Pancreas (tissue), 10 donors: ENCODE results near the gene EXOC1. TPM values are rescaled to one million over a fixed set of nuclear protein-coding genes. Genes with fewer than 3 reads are reported as not detected.
A peak's percentile ranks its signal among the peaks of the same experiment; 100 is the strongest.

Experiments used
- ATAC-seq, 4 donors: fragments of 200-7000 bp; cut with Tn5 transposase; one replicate each; pipeline versions ENCODE4 v1.8.0 to v1.9.1; 2020; ENCODE audit warnings: mild to moderate bottlenecking in 4 of 4, moderate library complexity in 4 of 4
- DNase-seq, 6 donors: peaks; one replicate each; pipeline ENCODE4 v3.0.0-alpha.2; 2020
- FAIRE-seq: peaks from 2 replicates; lab custom pipeline; 2012; peaks lifted over from hg19 to GRCh38; lab: Jason Lieb, UNC
- H3K27ac ChIP-seq, 4 donors: fragments of 200-600 bp; sonication (generic); 1 replicate in 3 of 4; 2 replicates in 1 of 4; pipeline versions ENCODE4 v1.5.0 to v1.8.0; 2020
- H3K27me3 ChIP-seq, 4 donors: fragments of 200-600 bp; one replicate each; pipeline ENCODE4 v1.8.0; 2021
- H3K36me3 ChIP-seq, 3 donors: fragments of 200-600 bp; sonication (generic) in 1 of 3; one replicate each; pipeline versions ENCODE4 v1.5.0 to v1.8.0; 2020 to 2021
- H3K4me1 ChIP-seq, 3 donors: fragments of 200-600 bp; one replicate each; pipeline ENCODE4 v1.8.0; 2021
- H3K4me3 ChIP-seq, 4 donors: fragments of 200-600 bp; sonication (generic) in 2 of 4; one replicate each; pipeline versions ENCODE4 v1.5.0 to v1.8.0; 2020 to 2021
- H3K9me3 ChIP-seq, 4 donors: fragments of 200-600 bp; one replicate each; pipeline ENCODE4 v1.8.0; 2021
- WGBS, 2 donors: extraction: QIAGEN DNeasy Blood & Tissue Kit; methylation state at CpG; one replicate each; pipeline ENCODE4 v1.1.7; 2013; 5-methylcytosine and 5-hydroxymethylcytosine counted together
- intact Hi-C, 3 donors: fragments of 100-400 bp; cut with DNase I; formaldehyde crosslinking; loops; one replicate each; pipeline versions ENCODE4 v1.11.1 to v1.14.2; 2022
- polyA plus RNA-seq, 2 donors: library from polyadenylated mRNA; stranded (reverse); fragments of 200-250 nt; gene quantifications; one replicate each; pipeline ENCODE4 v1.2.3, GENCODE V29; 2013
- total RNA-seq, 6 donors: library from RNA; stranded (reverse); fragmentation: NEBNext Ultra II Directional in 4 of 6; extraction: Animal tissue kit (Norgen Biotek cat#: 25700) in 4 of 6; gene quantifications; one replicate each; pipeline versions ENCODE4 v1.2.1 to v1.2.4, GENCODE V29; 2021 to 2023
- TF ChIP-seq, protein P1 (sequence below), 4 donors: fragments of 200-600 bp; sonication (generic) in 3 of 4; IDR thresholded peaks; one replicate each; pipeline versions ENCODE4 v1.5.0 to v1.8.0; 2021; ENCODE audit warnings: antibody characterized with exemption in 4 of 4
- donor health status: healthy with polysubstance abuse.
- donor health status: DM: no; HTN: no; CAD: no; lungs with moderate emphysema.
- donor health status: DM: no; HTN: no; CAD: no.
- donor health status: control.
- donor health status: control.
- donor health status: Bipolar disorder and iron deficiency.
- donor health status: DM: yes; HTN: yes; CAD: no.
- donor health status: DM: no; HTN: no; CAD: no.
- donor health status: DM: no; HTN: no; CAD: no.
- donor health status: DM: yes; HTN: yes; CAD: no.

Gene EXOC1
- total and polyA plus RNA-seq, 8 donors, result 8.2 to 21.7 (median 11.0) TPM

- H3K27ac ChIP-seq, result no peak overlapping the region
- H3K4me1 ChIP-seq, result no peaks in the 10 kb centered on the region
- intact Hi-C loops, result no loop called here
- H3K27me3 ChIP-seq, result no peaks in the 10 kb centered on the region
- 79 to 81% methylated on average over 1 of the region's 1 CpG for WGBS, 2 donors
- DNase-seq, result no peak
- ATAC-seq, result no peak
- H3K9me3 ChIP-seq, result no peaks in the 10 kb centered on the region
- H3K4me3 ChIP-seq, result no peak overlapping the region
- FAIRE-seq, result no peak
- H3K36me3 ChIP-seq, result no peaks in the 10 kb centered on the region
- TF ChIP-seq, protein P1, sequence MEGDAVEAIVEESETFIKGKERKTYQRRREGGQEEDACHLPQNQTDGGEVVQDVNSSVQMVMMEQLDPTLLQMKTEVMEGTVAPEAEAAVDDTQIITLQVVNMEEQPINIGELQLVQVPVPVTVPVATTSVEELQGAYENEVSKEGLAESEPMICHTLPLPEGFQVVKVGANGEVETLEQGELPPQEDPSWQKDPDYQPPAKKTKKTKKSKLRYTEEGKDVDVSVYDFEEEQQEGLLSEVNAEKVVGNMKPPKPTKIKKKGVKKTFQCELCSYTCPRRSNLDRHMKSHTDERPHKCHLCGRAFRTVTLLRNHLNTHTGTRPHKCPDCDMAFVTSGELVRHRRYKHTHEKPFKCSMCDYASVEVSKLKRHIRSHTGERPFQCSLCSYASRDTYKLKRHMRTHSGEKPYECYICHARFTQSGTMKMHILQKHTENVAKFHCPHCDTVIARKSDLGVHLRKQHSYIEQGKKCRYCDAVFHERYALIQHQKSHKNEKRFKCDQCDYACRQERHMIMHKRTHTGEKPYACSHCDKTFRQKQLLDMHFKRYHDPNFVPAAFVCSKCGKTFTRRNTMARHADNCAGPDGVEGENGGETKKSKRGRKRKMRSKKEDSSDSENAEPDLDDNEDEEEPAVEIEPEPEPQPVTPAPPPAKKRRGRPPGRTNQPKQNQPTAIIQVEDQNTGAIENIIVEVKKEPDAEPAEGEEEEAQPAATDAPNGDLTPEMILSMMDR (IDR thresholded peaks at IDR 0.05), result no peak
Measured at GRCh38 chr4:55938481-55938880, 85.0 kb downstream of the EXOC1 start.

DNA sequence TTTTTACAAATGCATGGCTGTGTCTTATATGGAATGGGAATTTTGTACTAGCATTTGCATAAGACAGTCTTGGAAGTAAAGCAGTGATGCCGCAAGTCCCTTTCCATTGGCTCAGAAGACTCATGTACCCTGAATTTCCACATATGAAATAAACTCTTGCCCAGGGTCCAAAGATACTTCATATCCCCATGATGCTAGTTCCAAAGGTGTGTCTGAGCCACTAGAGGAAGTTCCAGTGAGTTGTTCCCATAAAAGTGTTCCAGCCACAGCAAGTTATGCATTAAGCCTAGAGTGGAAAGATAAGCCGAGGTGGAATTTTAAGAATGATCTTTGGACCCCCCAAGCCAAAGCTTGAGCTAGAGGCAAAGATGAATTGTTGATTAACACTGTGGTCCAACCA, 86.0 kb downstream of the EXOC1 start:
- Histone ChIP-seq H3K27ac (no peak overlapping the region), H3K4me3 (no peak overlapping the region), H3K4me1 (no peaks in the 10 kb centered on the region), H3K27me3 (no peaks in the 10 kb centered on the region), H3K36me3 (no peaks in the 10 kb centered on the region), H3K9me3 (no peaks in the 10 kb centered on the region)
- DNase-seq, result no peak
- WGBS, 2 donors, result 49 to 57% methylated on average over 2 of the region's 2 CpGs
- ATAC-seq, result no peak
- intact Hi-C loops, result no loop called here
- TF ChIP-seq, protein P1 (IDR thresholded peaks at IDR 0.05), result no peak
- no peak for FAIRE-seq

DNA sequence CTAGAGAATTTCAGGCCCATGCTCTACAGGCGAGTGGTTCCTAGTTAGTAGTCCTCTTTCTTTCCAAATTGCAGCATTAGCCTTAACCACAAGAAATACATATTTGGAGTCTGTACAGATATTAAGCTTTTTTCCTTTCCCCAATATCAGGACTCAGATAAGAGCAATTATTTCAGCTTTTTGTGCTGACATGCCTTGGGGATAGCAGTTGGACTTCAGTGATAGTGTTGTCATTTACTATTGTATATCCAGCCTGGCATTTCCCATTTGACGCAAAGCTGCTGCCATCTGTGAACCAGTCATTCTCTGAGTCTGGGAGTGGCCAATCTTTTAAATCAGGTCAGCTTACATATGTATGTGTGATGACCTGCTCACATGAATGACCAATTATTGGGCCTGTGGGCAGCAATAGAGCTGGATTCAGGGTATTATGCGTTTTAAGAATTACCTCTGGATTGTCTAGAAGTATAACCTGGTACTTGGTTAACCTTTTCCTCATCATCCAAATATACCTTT, 88.5 kb downstream of the EXOC1 start:
- no peak for FAIRE-seq
- TF ChIP-seq, protein P1 (IDR thresholded peaks at IDR 0.05), result no peak

GRCh38 chr4:55947254-55947882, 93.9 kb downstream of the EXOC1 start:
- Histone ChIP-seq H3K27ac (peak overlapping the region in 2 of 4 donors; percentile 92 to 94), H3K27me3 (no peaks in the 10 kb centered on the region), H3K36me3 (no peaks in the 10 kb centered on the region), H3K4me3 (peak overlapping the region in 1 of 4 donors; percentile 6), H3K4me1 (peaks cover 0 to 12% (median 0%) of the 10 kb centered on the region in 3 donors), H3K9me3 (no peaks in the 10 kb centered on the region)
- TF ChIP-seq, protein P1 (IDR thresholded peaks at IDR 0.05), result no peak
- DNase-seq, result no peak
- FAIRE-seq, result no peak
- WGBS, 2 donors, result 41 to 48% methylated on average over 6 of the region's 6 CpGs
- intact Hi-C loops, result loop anchor here in 1 of 3 donors (5.0 kb wide), 1 partner anchor 355 kb away; no protein-coding TSS in a partner anchor
- no peak for ATAC-seq

More for the DNA sequence above, 88.5 kb downstream of the EXOC1 start:
- intact Hi-C loops, result no loop called here
- H3K27ac ChIP-seq, result no peak overlapping the region
- 75 to 84% methylated on average over 3 of the region's 3 CpGs for WGBS, 2 donors
- no peaks in the 10 kb centered on the region for H3K27me3 ChIP-seq
- H3K36me3 ChIP-seq, result no peaks in the 10 kb centered on the region
- no peak for DNase-seq
- no peaks in the 10 kb centered on the region for H3K9me3 ChIP-seq
- no peak for ATAC-seq
- no peak overlapping the region for H3K4me3 ChIP-seq
- H3K4me1 ChIP-seq, result no peaks in the 10 kb centered on the region
